ENCODE data around the gene ZNF469. TPM values are rescaled to one million over a fixed set of nuclear protein-coding genes. Genes with fewer than 3 reads are reported as not detected.

The ZNF469 gene
- total RNA-seq, 4 donors from 2014 or later = 0.18 to 1.7 (median 0.64) TPM

DNA sequence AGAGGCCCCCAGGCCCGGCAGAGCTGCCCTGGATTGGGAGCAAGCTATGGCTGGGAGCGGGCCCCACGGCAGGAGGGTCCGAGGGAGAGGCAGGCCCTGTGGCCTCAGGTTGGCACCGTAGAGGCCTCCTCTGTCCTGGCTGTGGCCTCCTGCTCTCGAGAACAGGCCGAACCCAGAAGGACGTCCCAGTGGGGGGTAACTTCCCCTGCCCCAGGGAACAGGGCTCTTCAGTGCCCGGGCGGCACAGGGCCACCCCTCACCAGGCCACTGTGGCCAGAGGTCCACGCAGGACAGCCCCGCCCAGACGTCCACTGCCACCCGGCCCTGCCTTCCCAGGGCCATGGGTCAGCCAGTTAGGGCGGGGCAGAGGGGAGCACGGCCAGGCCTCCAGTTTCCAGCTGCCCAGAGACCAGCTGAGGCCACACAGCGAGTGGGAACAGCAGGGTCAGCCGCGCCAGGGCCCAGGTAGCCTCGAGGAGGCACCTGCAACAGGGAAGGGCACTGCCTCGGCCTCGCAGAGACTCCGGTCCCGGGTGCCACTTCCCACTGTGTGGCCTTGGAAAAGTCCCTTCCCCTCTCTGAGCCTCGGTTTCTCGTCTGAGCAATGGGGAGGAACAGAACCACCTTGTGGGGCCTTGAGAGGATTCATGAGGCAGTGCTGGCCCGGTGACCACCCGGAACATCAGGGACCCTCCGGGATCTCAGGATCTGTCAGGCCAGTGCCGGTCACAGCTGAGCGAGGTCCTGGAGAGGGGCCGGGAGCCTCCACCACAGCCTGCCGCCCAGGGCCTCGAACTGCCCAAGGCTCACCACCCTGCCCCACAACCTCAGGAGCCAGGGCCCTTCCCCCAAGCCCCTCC, 32.0 kb downstream of the ZNF469 start:
- no peak for DNase-seq
- Histone ChIP-seq H3K36me3 (no peaks in the 10 kb centered on the region), H3K4me3 (no peak overlapping the region), H3K27ac (no peak overlapping the region), H3K9me3 (no peaks in the 10 kb centered on the region), H3K27me3 (no peaks in the 10 kb centered on the region), H3K4me1 (no peaks in the 10 kb centered on the region)
- no peak for TF ChIP-seq POLR2A (IDR thresholded peaks at IDR 0.05)
- no peak for TF ChIP-seq CTCF (IDR thresholded peaks at IDR 0.05)

- Histone ChIP-seq H3K4me3 (no peak overlapping the region), H3K9me3 (no peaks in the 10 kb centered on the region), H3K27me3 (no peaks in the 10 kb centered on the region), H3K36me3 (no peaks in the 10 kb centered on the region), H3K4me1 (no peaks in the 10 kb centered on the region), H3K27ac (no peak overlapping the region)
- TF ChIP-seq POLR2A (IDR thresholded peaks at IDR 0.05) (no peak), CTCF (IDR thresholded peaks at IDR 0.05) (no peak)
- no peak for DNase-seq
These were observed 32.6 kb downstream of the ZNF469 start for GRCh38 chr16:88415381-88415705.

DNA sequence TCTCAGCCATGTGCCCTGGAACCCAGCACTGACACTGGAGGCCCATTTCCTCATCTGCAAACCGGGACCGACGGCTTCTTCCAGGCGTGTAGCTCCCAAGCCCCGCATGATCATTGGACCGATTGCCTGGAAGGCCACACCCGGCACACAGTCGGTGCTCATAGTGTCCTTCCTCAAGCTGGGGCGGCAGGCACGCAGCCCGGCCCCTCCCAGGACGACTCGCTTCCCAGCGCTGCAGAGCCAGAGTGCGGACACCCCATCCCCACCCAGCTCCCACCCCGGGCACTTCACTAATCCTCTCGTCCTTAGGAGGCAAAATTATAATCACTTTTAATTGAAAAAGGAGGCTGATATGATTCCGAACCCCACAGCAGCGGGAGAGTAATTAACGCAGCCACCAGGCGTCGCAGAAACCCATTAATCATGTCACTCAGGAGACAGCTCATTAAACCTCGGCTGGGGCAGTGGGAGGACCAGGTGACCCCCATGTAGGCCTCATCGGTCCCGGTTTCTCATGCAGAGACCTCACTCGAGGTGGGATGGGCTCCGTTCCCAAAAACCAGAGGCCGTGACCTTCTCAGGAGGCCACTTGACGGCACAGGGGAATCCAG, 33.1 kb downstream of the ZNF469 start:
- H3K36me3 ChIP-seq = no peaks in the 10 kb centered on the region
- no peak overlapping the region for H3K4me3 ChIP-seq
- TF ChIP-seq POLR2A (IDR thresholded peaks at IDR 0.05) (no peak), CTCF (IDR thresholded peaks at IDR 0.05) (no peak)
- H3K4me1 ChIP-seq = no peaks in the 10 kb centered on the region
- no peaks in the 10 kb centered on the region for H3K9me3 ChIP-seq
- DNase-seq = no peak
- no peaks in the 10 kb centered on the region for H3K27me3 ChIP-seq
- H3K27ac ChIP-seq = no peak overlapping the region

DNA sequence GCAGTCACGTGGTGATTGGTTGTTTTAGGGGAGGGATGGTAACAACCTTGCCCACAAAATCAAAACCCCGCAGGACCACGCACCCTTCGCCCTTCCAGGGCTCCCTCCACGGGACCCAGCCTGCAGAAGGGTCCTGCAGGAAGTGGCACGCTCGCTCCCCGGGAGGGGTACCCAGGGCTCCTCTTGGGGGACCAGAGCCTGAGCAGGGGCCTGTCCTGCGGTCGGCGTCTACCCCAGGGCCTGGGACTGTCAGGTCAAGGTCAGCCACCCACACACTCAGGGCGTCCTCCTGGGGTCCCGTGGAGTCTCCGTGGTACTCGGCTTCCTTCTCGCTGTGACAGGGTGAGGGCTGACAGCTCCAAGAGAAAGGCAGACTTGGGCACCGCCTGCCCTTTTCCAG, 33.9 kb downstream of the ZNF469 start:
- no peak overlapping the region for H3K4me3 ChIP-seq
- TF ChIP-seq CTCF (IDR thresholded peaks at IDR 0.05) = no peak
- TF ChIP-seq POLR2A (IDR thresholded peaks at IDR 0.05) = no peak
- H3K27ac ChIP-seq = no peak overlapping the region
- no peaks in the 10 kb centered on the region for H3K36me3 ChIP-seq
- H3K9me3 ChIP-seq = no peaks in the 10 kb centered on the region
- H3K27me3 ChIP-seq = no peaks in the 10 kb centered on the region
- H3K4me1 ChIP-seq = no peaks in the 10 kb centered on the region
- no peak for DNase-seq

GRCh38 chr16:88417684-88418476, 35.1 kb downstream of the ZNF469 start:
- Histone ChIP-seq H3K4me3 (no peak overlapping the region), H3K27me3 (no peaks in the 10 kb centered on the region), H3K4me1 (no peaks in the 10 kb centered on the region), H3K27ac (no peak overlapping the region), H3K9me3 (no peaks in the 10 kb centered on the region), H3K36me3 (no peaks in the 10 kb centered on the region)
- DNase-seq = no peak
- no peak for TF ChIP-seq CTCF (IDR thresholded peaks at IDR 0.05)
- TF ChIP-seq POLR2A (IDR thresholded peaks at IDR 0.05) = no peak

Data from Peyer's patch (tissue), 4 donors.